SK-N-SH (cell line): ENCODE results near the gene CFDP1. TPM values are rescaled to one million over a fixed set of nuclear protein-coding genes. Genes with fewer than 3 reads are reported as not detected.

Experiments
- CTCF ChIA-PET: fragments of 300-600, 350-600 bp; formaldehyde crosslinking; extraction: SDS; loops from one replicate; lab custom pipeline; 2021; lab: Yijun Ruan, JAX
- POLR2A ChIA-PET: fragments of 350-600 bp; sonication (Branson Sonifier 250); formaldehyde crosslinking; extraction: SDS; loops from one replicate; lab custom pipeline; 2020; ENCODE audit warnings: antibody characterized with exemption, inconsistent platforms; lab: Yijun Ruan, JAX
- DNase-seq: peaks from one replicate; pipeline ENCODE4 v3.0.0; 2012
- H2AFZ ChIP-seq: fragments of 200-600 bp; sonication (generic); 2 replicates; pipeline ENCODE4 v1.8.1; 2016; ENCODE audit warnings: antibody characterized with exemption, mild to moderate bottlenecking, low read depth
- H3F3A ChIP-seq: fragments of 200-600 bp; sonication (generic); replicated peaks from 2 replicates; pipeline ENCODE3; 2016; ENCODE audit warnings: antibody characterized with exemption, mild to moderate bottlenecking; ENCODE audit not compliant: insufficient read depth
- H3K27ac ChIP-seq, 2 experiments: fragments of 200-500 bp in 1 of 2; fragments of 200-600 bp in 1 of 2; sonication (Bioruptor generic) in 1 of 2; sonication (generic), shearing (Covaris generic) in 1 of 2; 2 replicates each; pipeline versions ENCODE4 v1.5.1 to v1.6.1; 2014 to 2016; ENCODE audit warnings: low read depth in 2 of 2, inconsistent platforms in 1 of 2, low read length in 1 of 2, mild to moderate bottlenecking in 1 of 2, mixed read lengths in 1 of 2
- H3K27me3 ChIP-seq: fragments of 200-600 bp; sonication (generic), shearing (Covaris generic); 2 replicates; pipeline ENCODE4 v1.6.1; 2016; ENCODE audit warnings: mixed run types; ENCODE audit not compliant: insufficient read depth
- H3K36me3 ChIP-seq, 2 experiments: fragments of 200-500 bp in 1 of 2; fragments of 200-600 bp in 1 of 2; sonication (Bioruptor generic) in 1 of 2; sonication (generic) in 1 of 2; replicated peaks in 1 of 2; 2 replicates each; pipeline versions ENCODE3 to v1.5.1; 2014 to 2016; ENCODE audit warnings: low read length in 1 of 2, mild to moderate bottlenecking in 1 of 2; ENCODE audit not compliant: insufficient read depth in 2 of 2, control insufficient read depth in 1 of 2
- H3K4me1 ChIP-seq, 2 experiments: fragments of 200-500 bp in 1 of 2; fragments of 200-600 bp in 1 of 2; sonication (Bioruptor generic) in 1 of 2; sonication (generic), shearing (Covaris generic) in 1 of 2; 2 replicates each; pipeline versions ENCODE4 v1.5.1 to v1.6.1; 2014 to 2016; ENCODE audit warnings: low read depth in 1 of 2, low read length in 1 of 2, mixed run types in 1 of 2; ENCODE audit not compliant: insufficient read depth in 2 of 2, control insufficient read depth in 1 of 2
- H3K4me2 ChIP-seq: fragments of 200-600 bp; sonication (generic), shearing (Covaris generic); 2 replicates; pipeline ENCODE4 v1.6.1; 2017; ENCODE audit warnings: mixed run types
- H3K4me3 ChIP-seq, 2 experiments: fragments of 200-500 bp in 1 of 2; fragments of 200-600 bp in 1 of 2; sonication (Bioruptor generic) in 1 of 2; sonication (generic), shearing (Covaris generic) in 1 of 2; 2 replicates each; pipeline versions ENCODE4 v1.5.1 to v1.8.1; 2014 to 2016; ENCODE audit warnings: low read depth in 2 of 2, inconsistent platforms in 1 of 2, low read length in 1 of 2, mild to moderate bottlenecking in 1 of 2, mixed read lengths in 1 of 2, moderate library complexity in 1 of 2
- H3K79me2 ChIP-seq: fragments of 200-600 bp; sonication (generic); 2 replicates; pipeline ENCODE4 v1.8.1; 2017; ENCODE audit warnings: mild to moderate bottlenecking; ENCODE audit not compliant: insufficient read depth
- H3K9ac ChIP-seq: fragments of 200-600 bp; sonication (generic); 2 replicates; pipeline ENCODE4 v1.6.1; 2017; ENCODE audit warnings: mixed run types
- H3K9me2 ChIP-seq: fragments of 200-600 bp; sonication (generic); 2 replicates; pipeline ENCODE4 v1.6.1; 2017; ENCODE audit warnings: mixed run types
- H3K9me3 ChIP-seq: fragments of 200-600 bp; sonication (generic); 2 replicates; pipeline ENCODE4 v1.6.1; 2017; ENCODE audit warnings: mixed run types, mild to moderate bottlenecking, moderate library complexity
- H4K20me1 ChIP-seq: fragments of 200-600 bp; sonication (generic); 2 replicates; pipeline ENCODE4 v1.6.1; 2017; ENCODE audit warnings: mild to moderate bottlenecking, mixed run types; ENCODE audit not compliant: insufficient read depth
- ELF1 ChIP-seq: IDR thresholded peaks from 2 replicates; pipeline ENCODE4 v1.4.0; 2012
- EZH2phosphoT487 ChIP-seq: fragments of 200-600 bp; sonication (generic); IDR thresholded peaks from 2 replicates; pipeline ENCODE4 v1.6.1; 2017; ENCODE audit warnings: low read depth, mixed run types, mild to moderate bottlenecking, antibody characterized with exemption, moderate library complexity, borderline replicate concordance
- FOXJ3 ChIP-seq: sonication (generic); formaldehyde crosslinking; IDR thresholded peaks from 2 replicates; pipeline ENCODE4 v1.5.1; 2020; ENCODE audit warnings: mild to moderate bottlenecking, missing genetic modification reagents
- GABPA ChIP-seq: IDR thresholded peaks from 2 replicates; pipeline ENCODE4 v1.4.0; 2012; ENCODE audit warnings: low read depth, mild to moderate bottlenecking
- GATA2 ChIP-seq: sonication (generic); formaldehyde crosslinking; IDR thresholded peaks from 2 replicates; pipeline ENCODE4 v1.5.0; 2020; ENCODE audit warnings: mild to moderate bottlenecking, missing genetic modification reagents
- IRF3 ChIP-seq: fragments of 150-350 bp; IDR thresholded peaks from 2 replicates; pipeline ENCODE4 v1.6.1; 2016; ENCODE audit warnings: mild to moderate bottlenecking, low read depth, low read length
- MXI1 ChIP-seq: IDR thresholded peaks from 2 replicates; pipeline ENCODE4 v1.6.1; 2012; ENCODE audit warnings: mild to moderate bottlenecking, low read depth, low read length, improper control_type of control experiment
- NRF1 ChIP-seq: IDR thresholded peaks from 2 replicates; pipeline ENCODE4 v1.6.1; 2012; ENCODE audit warnings: low read depth, mild to moderate bottlenecking, low read length
- PBX3 ChIP-seq: IDR thresholded peaks from 2 replicates; pipeline ENCODE4; 2012
- RAD21 ChIP-seq: IDR thresholded peaks from 2 replicates; pipeline ENCODE4 v1.6.1; 2012; ENCODE audit warnings: mild to moderate bottlenecking, low read length
- RCOR1 ChIP-seq: fragments of 150-350 bp; IDR thresholded peaks from 2 replicates; pipeline ENCODE4 v1.6.1; 2017; ENCODE audit warnings: antibody characterized with exemption, low read length
- REST ChIP-seq: IDR thresholded peaks from 2 replicates; pipeline ENCODE4 v1.6.1; 2012; ENCODE audit warnings: mild to moderate bottlenecking, low read depth, low read length, moderate library complexity
- RFX5 ChIP-seq: IDR thresholded peaks from 2 replicates; pipeline ENCODE4 v1.6.1; 2012; ENCODE audit warnings: mild to moderate bottlenecking, improper control_type of control experiment, low read length
- RXRA ChIP-seq: IDR thresholded peaks from 2 replicates; pipeline ENCODE4 v1.4.0; 2012; ENCODE audit warnings: low read depth, mild to moderate bottlenecking, borderline replicate concordance
- SIN3A ChIP-seq: IDR thresholded peaks from 2 replicates; pipeline ENCODE4 v1.6.1; 2012; ENCODE audit warnings: low read depth, mild to moderate bottlenecking, low read length, moderate library complexity, borderline replicate concordance
- USF2 ChIP-seq: fragments of 150-350 bp; IDR thresholded peaks from 2 replicates; pipeline ENCODE4 v1.6.1; 2017; ENCODE audit warnings: antibody characterized with exemption, low read length, low read depth, borderline replicate concordance
- ZBTB33 ChIP-seq: IDR thresholded peaks from 2 replicates; pipeline ENCODE4 v1.4.0; 2012; ENCODE audit warnings: low read depth, borderline replicate concordance
- WGBS: methylation state at CpG from one replicate; pipeline ENCODE4 v1.1.6; 2017; ENCODE audit warnings: low lambda C conversion rate; 5-methylcytosine and 5-hydroxymethylcytosine counted together
- polyA plus RNA-seq, 3 experiments: library from polyadenylated mRNA; depleted of rRNA; stranded (reverse); fragments of >200 nt; gene quantifications; 2 replicates each; pipeline ENCODE4 v1.2.3, GENCODE V29; 2012

CFDP1 gene
- polyA plus RNA-seq, 1 of the 3 experiments (the other 2 are of a cell fraction): 46.0 TPM

- 82% methylated on average over 4 of the region's 4 CpGs for WGBS
- no peak overlapping the region for H3K9ac ChIP-seq
- H2AFZ ChIP-seq: no peak overlapping the region
- no peak overlapping the region; a peak in 1 of 4 replicates for H3K27ac ChIP-seq
- H3K4me3 ChIP-seq: no peak overlapping the region
- H3K4me1 ChIP-seq: peaks cover 9 to 19% of the 10 kb centered on the region in 2 experiments; a peak in 3 of 4 replicates
- ChIA-PET POLR2A (no interaction called here), CTCF (interaction anchor here (0.9 to 2.1 kb wide), 3 partner anchors 19 to 42 kb away, joined by 3 to 9 read pairs (median 3); no protein-coding TSS in a partner anchor)
- H3K27me3 ChIP-seq: no peaks in the 10 kb centered on the region
- H3K9me2 ChIP-seq: no peaks in the 10 kb centered on the region
- no peak overlapping the region for H3K4me2 ChIP-seq
- no peak for DNase-seq
- H3K36me3 ChIP-seq: no peaks in the 10 kb centered on the region
- H4K20me1 ChIP-seq: no peaks in the 10 kb centered on the region
- no peak for TF ChIP-seq MXI1
- no peak for TF ChIP-seq RXRA
- no peak for TF ChIP-seq FOXJ3 (CRISPR knock-in tag)
- TF ChIP-seq RFX5: no peak
- peaks cover 100% of the 10 kb centered on the region for H3K79me2 ChIP-seq
- H3K9me3 ChIP-seq: no peaks in the 10 kb centered on the region
- peaks cover 23% of the 10 kb centered on the region for H3F3A ChIP-seq
These were observed 9.6 kb downstream of the CFDP1 start for GRCh38 chr16:75423723-75424104.

- ChIA-PET POLR2A (interaction anchor here (2.0 kb wide), 1 partner anchor 12 kb away, joined by 9 read pairs; the partner anchor contains the start of gene CFDP1), CTCF (interaction anchor here (1.3 to 2.7 kb wide), 3 partner anchors 8 to 43 kb away, joined by 3 to 15 read pairs (median 4); partner anchors contain the start of gene TMEM170A)
- peak overlapping the region; percentile 53; the same call in 1 of the 2 replicates for H3K9ac ChIP-seq
- H2AFZ ChIP-seq: peak overlapping the region; percentile 82; the same call in 1 of the 2 replicates
- H3K4me1 ChIP-seq: peaks cover 9 to 19% of the 10 kb centered on the region in 2 experiments; a peak in 3 of 4 replicates
- no peaks in the 10 kb centered on the region for H3K36me3 ChIP-seq
- H4K20me1 ChIP-seq: no peaks in the 10 kb centered on the region
- WGBS: 100% methylated on average over 1 of the region's 1 CpG
- peaks cover 20% of the 10 kb centered on the region for H3F3A ChIP-seq
- DNase-seq: no peak
- H3K4me3 ChIP-seq: no peak overlapping the region
- no peaks in the 10 kb centered on the region for H3K9me3 ChIP-seq
- H3K4me2 ChIP-seq: no peak overlapping the region; the same call in 1 of the 2 replicates
- H3K27ac ChIP-seq: peak overlapping the region; percentile 47 to 86; a peak in 2 of 4 replicates
- peaks cover 99% of the 10 kb centered on the region for H3K79me2 ChIP-seq
- no peaks in the 10 kb centered on the region for H3K9me2 ChIP-seq
- no peaks in the 10 kb centered on the region for H3K27me3 ChIP-seq
- TF ChIP-seq PBX3 (no peak), MXI1 (no peak), GATA2 (CRISPR knock-in tag) (no peak), SIN3A (no peak), IRF3 (no peak), REST (no peak), GABPA (no peak), RAD21 (no peak), ZBTB33 (no peak), NRF1 (no peak), ELF1 (no peak), EZH2phosphoT487 (no peak), RCOR1 (no peak), USF2 (no peak)
These were observed 11.5 kb downstream of the CFDP1 start for GRCh38 chr16:75421820-75422126.
